Endometrium (tissue), 2 donors: ENCODE measurements around the gene SSH3.

ENCODE experiments used
- FAIRE-seq: peaks from 2 replicates; lab custom pipeline; 2012; peaks lifted over from hg19 to GRCh38; lab: Jason Lieb, UNC
- donor health status: control.
- donor health status: control.

Gene SSH3

GRCh38 chr11:67280341-67280787, 23.0 kb upstream of the SSH3 start:
- no peak for FAIRE-seq

GRCh38 chr11:67280788-67281551, 22.4 kb upstream of the SSH3 start:
- no peak for FAIRE-seq

GRCh38 chr11:67281552-67282150, 21.7 kb upstream of the SSH3 start:
- no peak for FAIRE-seq

GRCh38 chr11:67282155-67282875, 21.0 kb upstream of the SSH3 start:
- FAIRE-seq: no peak

- no peak for FAIRE-seq
These were observed 20.4 kb upstream of the SSH3 start for GRCh38 chr11:67282876-67283371.

- FAIRE-seq: no peak
These were observed 19.8 kb upstream of the SSH3 start for GRCh38 chr11:67283481-67283963.

- FAIRE-seq: no peak
These were observed 18.4 kb upstream of the SSH3 start for GRCh38 chr11:67284811-67285540.

GRCh38 chr11:67285541-67286498, 17.5 kb upstream of the SSH3 start:
- FAIRE-seq: no peak

- FAIRE-seq: no peak
These were observed 16.6 kb upstream of the SSH3 start for GRCh38 chr11:67286621-67287333.

GRCh38 chr11:67287355-67288197, 15.8 kb upstream of the SSH3 start:
- no peak for FAIRE-seq

GRCh38 chr11:67288198-67288451, 15.2 kb upstream of the SSH3 start:
- FAIRE-seq: no peak

- no peak for FAIRE-seq
These were observed 14.7 kb upstream of the SSH3 start for GRCh38 chr11:67288452-67289225.

GRCh38 chr11:67289226-67289650, 14.1 kb upstream of the SSH3 start, which contains the start of gene ANKRD13D:
Gene ANKRD13D, plus strand, starts transcription at chr11:67289303. Its CDS starts 158 bp downstream, at chr11:67289461.
- no peak for FAIRE-seq

- no peak for FAIRE-seq
These were observed 13.5 kb upstream of the SSH3 start for GRCh38 chr11:67289651-67290479.

- FAIRE-seq: no peak
These were observed 12.5 kb upstream of the SSH3 start for GRCh38 chr11:67290801-67291200.

GRCh38 chr11:67291481-67292381, 11.6 kb upstream of the SSH3 start:
- no peak for FAIRE-seq

GRCh38 chr11:67292671-67293070, 10.7 kb upstream of the SSH3 start:
- FAIRE-seq: no peak
